Vagina (tissue), 2 donors: Measurements from ENCODE around the gene FGG. TPM values are rescaled to one million over a fixed set of nuclear protein-coding genes. Genes with fewer than 3 reads are reported as not detected.

Experiments
- DNase-seq, 2 donors: peaks; one replicate each; pipeline ENCODE4 v3.0.0-alpha.2; 2017; ENCODE audit errors: extremely low spot score in 2 of 2
- H3K27ac ChIP-seq: fragments of 200-600 bp; sonication (generic); one replicate; pipeline ENCODE4 v1.5.1; 2019
- H3K27me3 ChIP-seq: fragments of 200-600 bp; sonication (generic); one replicate; pipeline ENCODE4 v1.5.1; 2019
- H3K36me3 ChIP-seq, 2 donors: fragments of 200-600 bp; sonication (generic); one replicate each; pipeline ENCODE4 v1.5.1; 2017 to 2019
- H3K4me1 ChIP-seq: fragments of 200-600 bp; sonication (generic); one replicate; pipeline ENCODE4 v1.5.1; 2019
- H3K4me3 ChIP-seq, 2 donors: fragments of 200-600 bp; sonication (generic); 1 replicate in 1 of 2; 2 replicates in 1 of 2; pipeline ENCODE4 v1.5.1; 2016 to 2019
- H3K9me3 ChIP-seq: fragments of 200-600 bp; sonication (generic); one replicate; pipeline ENCODE4 v1.5.1; 2019
- CTCF ChIP-seq, 3 experiments: fragments of 450-650 bp in 2 of 3; fragments of 200-600 bp in 1 of 3; sonication (generic) in 1 of 3; IDR thresholded peaks; one replicate each; pipeline ENCODE4 v1.5.1; 2017 to 2019; ENCODE audit warnings: antibody characterized with exemption in 3 of 3, mild to moderate bottlenecking in 2 of 3, moderate library complexity in 2 of 3
- POLR2A ChIP-seq, 2 donors: fragments of 450-650 bp; IDR thresholded peaks; one replicate each; pipeline ENCODE4 v1.6.1; 2017; ENCODE audit warnings: antibody characterized with exemption in 2 of 2, mild to moderate bottlenecking in 2 of 2, moderate library complexity in 2 of 2
- POLR2AphosphoS5 ChIP-seq, 2 donors: sonication (generic); formaldehyde crosslinking; IDR thresholded peaks; one replicate each; pipeline ENCODE4 v1.9.0; 2017; ENCODE audit warnings: antibody characterized with exemption in 2 of 2, mild to moderate bottlenecking in 2 of 2, low read depth in 1 of 2; ENCODE audit not compliant: insufficient read depth in 1 of 2
- intact Hi-C: fragments of 100-400 bp; cut with DNase I; formaldehyde crosslinking; loops from one replicate; pipeline ENCODE4 v1.15.1; 2023
- total RNA-seq: library from RNA; depleted of rRNA; stranded (reverse); fragments of >200 nt; gene quantifications from one replicate; pipeline ENCODE4 v1.2.3, GENCODE V29; 2016

The FGG gene
- total RNA-seq: not detected

GRCh38 chr4:154612472-154613414, at the start of gene FGG:
Gene FGG (minus strand): TSS chr4:154612656. CDS start chr4:154612609, 47 bp downstream.
- H3K27ac ChIP-seq: no peak within 1 kb of the TSS
- DNase-seq: no peak
- no peak within 1 kb of the TSS for H3K4me3 ChIP-seq
- no peaks in the 10 kb centered on the region for H3K36me3 ChIP-seq
- no peaks in the 10 kb centered on the region for H3K9me3 ChIP-seq
- H3K27me3 ChIP-seq: no peaks in the 10 kb centered on the region
- H3K4me1 ChIP-seq: no peaks in the 10 kb centered on the region
- intact Hi-C loops: no loop called here
- TF ChIP-seq POLR2A (IDR thresholded peaks at IDR 0.05) (no peak), CTCF (IDR thresholded peaks at IDR 0.05) (no peak), POLR2AphosphoS5 (IDR thresholded peaks at IDR 0.05; ENCODE audit: insufficient read depth in 1 of 2, low read depth in 1 of 2) (no peak)

- H3K9me3 ChIP-seq: no peaks in the 10 kb centered on the region
- no peak for TF ChIP-seq POLR2AphosphoS5 (IDR thresholded peaks at IDR 0.05; ENCODE audit: insufficient read depth in 1 of 2, low read depth in 1 of 2)
- no peak for TF ChIP-seq CTCF (IDR thresholded peaks at IDR 0.05)
- no peak for TF ChIP-seq POLR2A (IDR thresholded peaks at IDR 0.05)
- DNase-seq: no peak
Measured at GRCh38 chr4:154660052-154660451, 47.6 kb upstream of the FGG start.

GRCh38 chr4:154658680-154659405, 46.4 kb upstream of the FGG start:
- intact Hi-C loops: no loop called here
- H3K27ac ChIP-seq: no peak overlapping the region
- no peaks in the 10 kb centered on the region for H3K9me3 ChIP-seq
- TF ChIP-seq CTCF (IDR thresholded peaks at IDR 0.05) (no peak), POLR2A (IDR thresholded peaks at IDR 0.05) (no peak), POLR2AphosphoS5 (IDR thresholded peaks at IDR 0.05; ENCODE audit: insufficient read depth in 1 of 2, low read depth in 1 of 2) (no peak)
- no peaks in the 10 kb centered on the region for H3K36me3 ChIP-seq
- H3K4me1 ChIP-seq: no peaks in the 10 kb centered on the region
- no peak overlapping the region for H3K4me3 ChIP-seq
- DNase-seq: no peak
- no peaks in the 10 kb centered on the region for H3K27me3 ChIP-seq

More at GRCh38 chr4:154660052-154660451, 47.6 kb upstream of the FGG start:
- H3K4me3 ChIP-seq: no peak overlapping the region
- no peaks in the 10 kb centered on the region for H3K4me1 ChIP-seq
- no peaks in the 10 kb centered on the region for H3K36me3 ChIP-seq
- H3K27ac ChIP-seq: no peak overlapping the region
- no peaks in the 10 kb centered on the region for H3K27me3 ChIP-seq
- intact Hi-C loops: no loop called here

- no peaks in the 10 kb centered on the region for H3K27me3 ChIP-seq
- no peak overlapping the region for H3K4me3 ChIP-seq
- no peak overlapping the region for H3K27ac ChIP-seq
- no peaks in the 10 kb centered on the region for H3K9me3 ChIP-seq
- TF ChIP-seq POLR2A (IDR thresholded peaks at IDR 0.05): no peak
- TF ChIP-seq CTCF (IDR thresholded peaks at IDR 0.05): no peak
- no peak for TF ChIP-seq POLR2AphosphoS5 (IDR thresholded peaks at IDR 0.05; ENCODE audit: insufficient read depth in 1 of 2, low read depth in 1 of 2)
- no peaks in the 10 kb centered on the region for H3K36me3 ChIP-seq
- intact Hi-C loops: no loop called here
- no peak for DNase-seq
- H3K4me1 ChIP-seq: no peaks in the 10 kb centered on the region
Measured at GRCh38 chr4:154643493-154643892, 31.0 kb upstream of the FGG start.
